ENCODE results near the gene ATRN. TPM values are rescaled to one million over a fixed set of nuclear protein-coding genes. Genes with fewer than 3 reads are reported as not detected.
A peak's percentile ranks its signal among the peaks of the same experiment; 100 is the strongest.

The ATRN gene
- total RNA-seq, 1 experiment from 2014 or later, result 19.9 TPM

DNA sequence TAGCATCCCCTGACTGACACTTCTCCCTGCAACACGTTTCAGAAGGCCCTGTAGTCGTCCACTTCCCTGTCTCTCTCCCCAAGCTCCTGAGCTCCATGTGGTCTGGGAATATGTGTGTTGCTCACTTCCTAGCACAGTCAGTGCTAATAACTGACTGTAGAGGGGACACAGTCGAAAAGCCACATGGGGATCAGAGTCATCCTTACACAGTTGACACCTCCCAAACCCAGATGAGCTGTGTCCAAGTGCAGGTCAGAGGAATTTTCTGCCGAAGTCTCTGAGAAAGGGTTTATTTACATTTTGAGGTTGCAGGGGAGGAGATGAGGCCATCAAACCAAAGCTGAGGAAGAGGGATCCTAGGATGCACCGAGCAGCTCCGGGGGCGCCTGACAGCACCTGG, 214.5 kb downstream of the ATRN start (continued):
- TF ChIP-seq, protein P1, sequence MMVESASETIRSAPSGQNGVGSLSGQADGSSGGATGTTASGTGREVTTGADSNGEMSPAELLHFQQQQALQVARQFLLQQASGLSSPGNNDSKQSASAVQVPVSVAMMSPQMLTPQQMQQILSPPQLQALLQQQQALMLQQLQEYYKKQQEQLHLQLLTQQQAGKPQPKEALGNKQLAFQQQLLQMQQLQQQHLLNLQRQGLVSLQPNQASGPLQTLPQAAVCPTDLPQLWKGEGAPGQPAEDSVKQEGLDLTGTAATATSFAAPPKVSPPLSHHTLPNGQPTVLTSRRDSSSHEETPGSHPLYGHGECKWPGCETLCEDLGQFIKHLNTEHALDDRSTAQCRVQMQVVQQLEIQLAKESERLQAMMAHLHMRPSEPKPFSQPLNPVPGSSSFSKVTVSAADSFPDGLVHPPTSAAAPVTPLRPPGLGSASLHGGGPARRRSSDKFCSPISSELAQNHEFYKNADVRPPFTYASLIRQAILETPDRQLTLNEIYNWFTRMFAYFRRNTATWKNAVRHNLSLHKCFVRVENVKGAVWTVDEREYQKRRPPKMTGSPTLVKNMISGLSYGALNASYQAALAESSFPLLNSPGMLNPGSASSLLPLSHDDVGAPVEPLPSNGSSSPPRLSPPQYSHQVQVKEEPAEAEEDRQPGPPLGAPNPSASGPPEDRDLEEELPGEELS (CRISPR knock-in tag; IDR thresholded peaks at IDR 0.05), result no peak
- TF ChIP-seq, protein P2, sequence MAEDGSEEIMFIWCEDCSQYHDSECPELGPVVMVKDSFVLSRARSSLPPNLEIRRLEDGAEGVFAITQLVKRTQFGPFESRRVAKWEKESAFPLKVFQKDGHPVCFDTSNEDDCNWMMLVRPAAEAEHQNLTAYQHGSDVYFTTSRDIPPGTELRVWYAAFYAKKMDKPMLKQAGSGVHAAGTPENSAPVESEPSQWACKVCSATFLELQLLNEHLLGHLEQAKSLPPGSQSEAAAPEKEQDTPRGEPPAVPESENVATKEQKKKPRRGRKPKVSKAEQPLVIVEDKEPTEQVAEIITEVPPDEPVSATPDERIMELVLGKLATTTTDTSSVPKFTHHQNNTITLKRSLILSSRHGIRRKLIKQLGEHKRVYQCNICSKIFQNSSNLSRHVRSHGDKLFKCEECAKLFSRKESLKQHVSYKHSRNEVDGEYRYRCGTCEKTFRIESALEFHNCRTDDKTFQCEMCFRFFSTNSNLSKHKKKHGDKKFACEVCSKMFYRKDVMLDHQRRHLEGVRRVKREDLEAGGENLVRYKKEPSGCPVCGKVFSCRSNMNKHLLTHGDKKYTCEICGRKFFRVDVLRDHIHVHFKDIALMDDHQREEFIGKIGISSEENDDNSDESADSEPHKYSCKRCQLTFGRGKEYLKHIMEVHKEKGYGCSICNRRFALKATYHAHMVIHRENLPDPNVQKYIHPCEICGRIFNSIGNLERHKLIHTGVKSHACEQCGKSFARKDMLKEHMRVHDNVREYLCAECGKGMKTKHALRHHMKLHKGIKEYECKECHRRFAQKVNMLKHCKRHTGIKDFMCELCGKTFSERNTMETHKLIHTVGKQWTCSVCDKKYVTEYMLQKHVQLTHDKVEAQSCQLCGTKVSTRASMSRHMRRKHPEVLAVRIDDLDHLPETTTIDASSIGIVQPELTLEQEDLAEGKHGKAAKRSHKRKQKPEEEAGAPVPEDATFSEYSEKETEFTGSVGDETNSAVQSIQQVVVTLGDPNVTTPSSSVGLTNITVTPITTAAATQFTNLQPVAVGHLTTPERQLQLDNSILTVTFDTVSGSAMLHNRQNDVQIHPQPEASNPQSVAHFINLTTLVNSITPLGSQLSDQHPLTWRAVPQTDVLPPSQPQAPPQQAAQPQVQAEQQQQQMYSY (CRISPR knock-in tag; IDR thresholded peaks at IDR 0.05), result no peak
- no peak for TF ChIP-seq TEAD1 (CRISPR knock-in tag; IDR thresholded peaks at IDR 0.05)
- TF ChIP-seq, protein P3, sequence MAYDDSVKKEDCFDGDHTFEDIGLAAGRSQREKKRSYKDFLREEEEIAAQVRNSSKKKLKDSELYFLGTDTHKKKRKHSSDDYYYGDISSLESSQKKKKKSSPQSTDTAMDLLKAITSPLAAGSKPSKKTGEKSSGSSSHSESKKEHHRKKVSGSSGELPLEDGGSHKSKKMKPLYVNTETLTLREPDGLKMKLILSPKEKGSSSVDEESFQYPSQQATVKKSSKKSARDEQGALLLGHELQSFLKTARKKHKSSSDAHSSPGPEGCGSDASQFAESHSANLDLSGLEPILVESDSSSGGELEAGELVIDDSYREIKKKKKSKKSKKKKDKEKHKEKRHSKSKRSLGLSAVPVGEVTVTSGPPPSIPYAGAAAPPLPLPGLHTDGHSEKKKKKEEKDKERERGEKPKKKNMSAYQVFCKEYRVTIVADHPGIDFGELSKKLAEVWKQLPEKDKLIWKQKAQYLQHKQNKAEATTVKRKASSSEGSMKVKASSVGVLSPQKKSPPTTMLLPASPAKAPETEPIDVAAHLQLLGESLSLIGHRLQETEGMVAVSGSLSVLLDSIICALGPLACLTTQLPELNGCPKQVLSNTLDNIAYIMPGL (CRISPR knock-in tag; IDR thresholded peaks at IDR 0.05), result no peak
- TF ChIP-seq, protein P4, sequence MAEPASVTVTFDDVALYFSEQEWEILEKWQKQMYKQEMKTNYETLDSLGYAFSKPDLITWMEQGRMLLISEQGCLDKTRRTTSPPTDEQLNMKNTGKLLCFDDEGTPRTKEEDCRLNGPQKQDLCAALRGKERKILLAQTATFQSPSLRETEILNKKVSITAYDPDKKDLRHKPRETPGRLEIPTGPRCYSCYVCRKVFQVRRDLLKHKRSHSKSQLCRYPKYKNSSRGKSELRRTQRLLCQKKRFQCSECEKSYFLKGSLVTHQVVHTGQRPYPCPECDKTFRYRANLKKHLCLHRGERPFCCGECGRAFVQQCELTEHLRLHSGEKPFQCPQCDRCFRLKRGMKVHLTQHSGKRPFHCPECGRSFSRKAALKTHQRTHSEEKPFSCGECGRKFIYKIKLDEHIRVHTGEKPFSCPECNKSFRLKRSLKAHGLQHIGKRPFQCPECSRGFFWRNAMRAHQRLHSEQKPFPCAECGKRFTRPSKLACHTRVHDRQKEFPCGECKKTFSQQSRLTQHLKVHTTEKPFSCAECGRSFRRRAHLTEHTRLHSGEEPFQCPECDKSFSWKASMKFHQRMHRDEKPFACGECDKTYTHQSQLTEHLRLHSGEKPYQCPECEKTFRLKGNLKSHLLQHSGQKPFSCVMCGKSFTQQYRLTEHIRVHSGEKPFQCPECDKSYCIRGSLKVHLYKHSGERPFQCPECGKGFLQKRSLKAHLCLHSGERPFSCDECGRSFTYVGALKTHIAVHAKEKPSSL (CRISPR knock-in tag; conservative IDR thresholded peaks at IDR 0.05), result no peak

DNA sequence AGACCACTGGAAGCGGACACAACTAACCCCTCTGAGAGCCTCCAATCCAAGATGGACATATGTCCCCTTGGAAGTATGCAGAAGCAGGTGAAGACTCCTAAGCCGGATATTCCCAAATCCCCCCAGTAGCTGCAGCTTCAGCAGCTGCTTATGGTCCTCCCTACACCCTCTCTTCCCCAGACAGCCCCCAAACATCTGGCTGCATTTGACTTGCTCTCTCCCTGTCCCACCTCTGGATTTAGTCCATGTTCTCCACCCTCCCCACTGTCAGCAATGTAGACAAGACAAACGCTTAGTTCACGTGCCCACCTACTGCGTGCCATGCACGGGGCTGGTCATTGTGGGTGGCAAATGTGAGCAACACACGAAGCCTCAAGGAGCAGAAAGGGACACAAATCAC, 215.6 kb downstream of the ATRN start:
- ATAC-seq (no peak), DNase-seq (ENCODE audit: low spot score) (no peak)
- no peak overlapping the region for H3K27ac Mint-ChIP-seq
- H3K4me3 Mint-ChIP-seq, result no peak overlapping the region
- H3K36me3 Mint-ChIP-seq, result no peaks in the 10 kb centered on the region
- no peak for TF ChIP-seq RELA (CRISPR knock-in tag; IDR thresholded peaks at IDR 0.05; ENCODE audit: borderline replicate concordance)
- TF ChIP-seq ZNF317 (CRISPR knock-in tag; IDR thresholded peaks at IDR 0.05; ENCODE audit: borderline replicate concordance, low read depth), result no peak
- TF ChIP-seq, protein P5, sequence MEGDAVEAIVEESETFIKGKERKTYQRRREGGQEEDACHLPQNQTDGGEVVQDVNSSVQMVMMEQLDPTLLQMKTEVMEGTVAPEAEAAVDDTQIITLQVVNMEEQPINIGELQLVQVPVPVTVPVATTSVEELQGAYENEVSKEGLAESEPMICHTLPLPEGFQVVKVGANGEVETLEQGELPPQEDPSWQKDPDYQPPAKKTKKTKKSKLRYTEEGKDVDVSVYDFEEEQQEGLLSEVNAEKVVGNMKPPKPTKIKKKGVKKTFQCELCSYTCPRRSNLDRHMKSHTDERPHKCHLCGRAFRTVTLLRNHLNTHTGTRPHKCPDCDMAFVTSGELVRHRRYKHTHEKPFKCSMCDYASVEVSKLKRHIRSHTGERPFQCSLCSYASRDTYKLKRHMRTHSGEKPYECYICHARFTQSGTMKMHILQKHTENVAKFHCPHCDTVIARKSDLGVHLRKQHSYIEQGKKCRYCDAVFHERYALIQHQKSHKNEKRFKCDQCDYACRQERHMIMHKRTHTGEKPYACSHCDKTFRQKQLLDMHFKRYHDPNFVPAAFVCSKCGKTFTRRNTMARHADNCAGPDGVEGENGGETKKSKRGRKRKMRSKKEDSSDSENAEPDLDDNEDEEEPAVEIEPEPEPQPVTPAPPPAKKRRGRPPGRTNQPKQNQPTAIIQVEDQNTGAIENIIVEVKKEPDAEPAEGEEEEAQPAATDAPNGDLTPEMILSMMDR (IDR thresholded peaks at IDR 0.05), result no peak
- ChIA-PET POLR2A (no interaction called here), CTCF (interaction anchor here (1.0 to 2.8 kb wide), 14 partner anchors 9 to 100 kb away, joined by 3 to 30 read pairs (median 6); partner anchors contain the start of genes CENPB and HSPA12B)
- H3K9me3 Mint-ChIP-seq, result peaks cover 4% of the 10 kb centered on the region; the same call in 1 of the 2 replicates
- peaks cover 30% of the 10 kb centered on the region for H3K4me1 Mint-ChIP-seq
- H3K27me3 Mint-ChIP-seq (ENCODE audit: low read depth), result peaks cover 15% of the 10 kb centered on the region

DNA sequence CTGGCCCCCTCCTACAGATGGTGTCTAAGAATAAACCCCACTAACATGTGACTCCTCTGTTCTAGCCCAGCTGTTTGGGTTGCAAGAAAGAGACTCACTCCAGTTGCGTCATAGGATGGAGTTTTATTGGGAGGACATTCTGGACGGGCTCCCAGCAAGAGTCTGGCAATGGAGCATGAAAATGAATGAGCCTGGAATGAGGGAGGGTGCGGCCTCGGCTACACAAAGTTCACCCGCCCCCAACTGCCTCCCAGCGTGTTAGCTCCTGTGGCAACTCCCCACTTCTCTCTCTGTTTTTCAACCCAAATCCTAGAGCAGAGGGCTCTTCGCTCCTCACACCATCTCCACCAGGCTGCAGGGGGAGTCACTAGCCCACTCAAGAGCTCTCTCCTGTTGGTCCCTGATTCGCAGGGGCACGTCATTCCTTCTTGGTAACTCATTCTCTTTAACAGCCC, 216.1 kb downstream of the ATRN start:
- Mint-ChIP-seq H3K4me3 (no peak overlapping the region), H3K27me3 (ENCODE audit: low read depth) (peaks cover 15% of the 10 kb centered on the region), H3K9me3 (peaks cover 4% of the 10 kb centered on the region; the same call in 1 of the 2 replicates), H3K4me1 (peaks cover 30% of the 10 kb centered on the region), H3K36me3 (no peaks in the 10 kb centered on the region), H3K27ac (no peak overlapping the region)
- DNase-seq (ENCODE audit: low spot score) (no peak), ATAC-seq (peak; percentile 17)
- ChIA-PET POLR2A (no interaction called here), CTCF (interaction anchor here (1.0 to 2.8 kb wide), 16 partner anchors 9 to 99 kb away, joined by 3 to 30 read pairs (median 6); partner anchors contain the start of genes CENPB and HSPA12B)
- TF ChIP-seq NR1H2 (CRISPR knock-in tag; IDR thresholded peaks at IDR 0.05) (no peak), ZNF671 (CRISPR knock-in tag; IDR thresholded peaks at IDR 0.05) (no peak), PRRX2 (CRISPR knock-in tag; IDR thresholded peaks at IDR 0.05) (no peak), ZBTB21 (CRISPR knock-in tag; IDR thresholded peaks at IDR 0.05; ENCODE audit: borderline replicate concordance) (no peak), ZNF396 (CRISPR knock-in tag; IDR thresholded peaks at IDR 0.05; ENCODE audit: borderline replicate concordance) (no peak)
- TF ChIP-seq, protein P6, sequence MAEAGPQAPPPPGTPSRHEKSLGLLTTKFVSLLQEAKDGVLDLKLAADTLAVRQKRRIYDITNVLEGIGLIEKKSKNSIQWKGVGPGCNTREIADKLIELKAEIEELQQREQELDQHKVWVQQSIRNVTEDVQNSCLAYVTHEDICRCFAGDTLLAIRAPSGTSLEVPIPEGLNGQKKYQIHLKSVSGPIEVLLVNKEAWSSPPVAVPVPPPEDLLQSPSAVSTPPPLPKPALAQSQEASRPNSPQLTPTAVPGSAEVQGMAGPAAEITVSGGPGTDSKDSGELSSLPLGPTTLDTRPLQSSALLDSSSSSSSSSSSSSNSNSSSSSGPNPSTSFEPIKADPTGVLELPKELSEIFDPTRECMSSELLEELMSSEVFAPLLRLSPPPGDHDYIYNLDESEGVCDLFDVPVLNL (CRISPR knock-in tag; IDR thresholded peaks at IDR 0.05; ENCODE audit: borderline replicate concordance, low read depth), result no peak
- TF ChIP-seq, protein P7, sequence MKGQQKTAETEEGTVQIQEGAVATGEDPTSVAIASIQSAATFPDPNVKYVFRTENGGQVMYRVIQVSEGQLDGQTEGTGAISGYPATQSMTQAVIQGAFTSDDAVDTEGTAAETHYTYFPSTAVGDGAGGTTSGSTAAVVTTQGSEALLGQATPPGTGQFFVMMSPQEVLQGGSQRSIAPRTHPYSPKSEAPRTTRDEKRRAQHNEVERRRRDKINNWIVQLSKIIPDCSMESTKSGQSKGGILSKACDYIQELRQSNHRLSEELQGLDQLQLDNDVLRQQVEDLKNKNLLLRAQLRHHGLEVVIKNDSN (CRISPR knock-in tag; IDR thresholded peaks at IDR 0.05), result no peak
- TF ChIP-seq, protein P4 (CRISPR knock-in tag; conservative IDR thresholded peaks at IDR 0.05), result no peak
